CD14-positive monocyte (primary cell): ENCODE results near the gene ADRM1. TPM values are rescaled to one million over a fixed set of nuclear protein-coding genes. Genes with fewer than 3 reads are reported as not detected.

Source experiments
- DNase-seq, 3 donors: peaks; one replicate each; pipeline ENCODE4 v3.0.0-alpha.2; 2011 to 2022
- H2AFZ ChIP-seq: 2 replicates; pipeline ENCODE4 v1.6.0; 2012; ENCODE audit warnings: mild to moderate bottlenecking, low read depth, low read length, inconsistent platforms; ENCODE audit not compliant: insufficient read depth, poor library complexity, severe bottlenecking
- H3K27ac ChIP-seq, 2 donors: 1 replicate in 1 of 2; 2 replicates in 1 of 2; pipeline ENCODE4 v1.5.1; 2012 to 2013; ENCODE audit warnings: low read length in 2 of 2, control low read depth in 1 of 2, inconsistent platforms in 1 of 2, low read depth in 1 of 2, mild to moderate bottlenecking in 1 of 2
- H3K27me3 ChIP-seq, 2 donors: one replicate each; pipeline versions ENCODE4 v1.6.0 to v1.6.1; 2011 to 2013; ENCODE audit warnings: low read length in 2 of 2; ENCODE audit not compliant: control insufficient read depth in 2 of 2, insufficient read depth in 2 of 2
- H3K36me3 ChIP-seq, 2 donors: replicated peaks in 1 of 2; 1 replicate in 1 of 2; 2 replicates in 1 of 2; pipeline versions ENCODE4 v1.5.1 to v1.6.1; 2012 to 2013; ENCODE audit warnings: low read length in 2 of 2, control low read depth in 1 of 2, inconsistent platforms in 1 of 2, mild to moderate bottlenecking in 1 of 2; ENCODE audit not compliant: insufficient read depth in 2 of 2, control insufficient read depth in 1 of 2
- H3K4me1 ChIP-seq, 2 donors: 1 replicate in 1 of 2; 2 replicates in 1 of 2; pipeline versions ENCODE4 v1.5.1 to v1.6.1; 2012 to 2013; ENCODE audit warnings: low read length in 2 of 2, control low read depth in 1 of 2, inconsistent platforms in 1 of 2, mild to moderate bottlenecking in 1 of 2, moderate library complexity in 1 of 2; ENCODE audit not compliant: insufficient read depth in 2 of 2, control insufficient read depth in 1 of 2
- H3K4me2 ChIP-seq: replicated peaks from 2 replicates; pipeline ENCODE3; 2012; ENCODE audit warnings: low read length, moderate library complexity, mild to moderate bottlenecking; ENCODE audit not compliant: poor library complexity, severe bottlenecking; ENCODE audit errors: extremely low read depth
- H3K4me3 ChIP-seq, 3 experiments: fragments of 200-600 bp in 1 of 3; sonication (generic) in 1 of 3; replicated peaks in 1 of 3; 1 replicate in 2 of 3; 2 replicates in 1 of 3; pipeline ENCODE4 v1.5.1; 2011 to 2013; ENCODE audit warnings: low read length in 3 of 3, mild to moderate bottlenecking in 3 of 3, control low read depth in 2 of 3, low read depth in 2 of 3, inconsistent platforms in 1 of 3, moderate library complexity in 1 of 3
- H3K79me2 ChIP-seq: 2 replicates; pipeline ENCODE4 v1.6.0; 2012; ENCODE audit warnings: mild to moderate bottlenecking, control low read depth, inconsistent platforms, low read length, moderate library complexity; ENCODE audit not compliant: insufficient read depth
- H3K9ac ChIP-seq: 2 replicates; pipeline ENCODE4 v1.6.0; 2017; ENCODE audit warnings: low read length, mild to moderate bottlenecking; ENCODE audit not compliant: insufficient read depth, poor library complexity, severe bottlenecking
- H3K9me3 ChIP-seq, 2 donors: replicated peaks in 1 of 2; 1 replicate in 1 of 2; 2 replicates in 1 of 2; pipeline versions ENCODE4 v1.5.1 to v1.6.1; 2012 to 2013; ENCODE audit warnings: low read length in 2 of 2, control low read depth in 1 of 2; ENCODE audit not compliant: control insufficient read depth in 1 of 2, insufficient read depth in 1 of 2
- H4K20me1 ChIP-seq: 2 replicates; pipeline ENCODE4 v1.6.0; 2012; ENCODE audit warnings: mild to moderate bottlenecking, low read length, control low read depth, moderate library complexity; ENCODE audit not compliant: insufficient read depth
- H3K27ac Mint-ChIP-seq, 7 donors: one replicate each; pipeline ENCODE4 v1.8.0; 2020; ENCODE audit warnings: mild to moderate bottlenecking in 7 of 7, mixed read lengths in 7 of 7, moderate library complexity in 6 of 7, inconsistent platforms in 2 of 7
- H3K27me3 Mint-ChIP-seq, 3 donors: one replicate each; pipeline ENCODE4 v1.8.0; 2021 to 2022; ENCODE audit warnings: low read depth in 3 of 3, mild to moderate bottlenecking in 3 of 3, mixed read lengths in 3 of 3, moderate library complexity in 3 of 3, inconsistent platforms in 1 of 3
- H3K36me3 Mint-ChIP-seq, 2 donors: one replicate each; pipeline ENCODE4 v1.8.0; 2020; ENCODE audit warnings: mixed read lengths in 2 of 2, inconsistent platforms in 1 of 2, mild to moderate bottlenecking in 1 of 2
- H3K4me1 Mint-ChIP-seq: one replicate; pipeline ENCODE4 v1.8.0; 2020; ENCODE audit warnings: mild to moderate bottlenecking, mixed read lengths
- H3K4me3 Mint-ChIP-seq, 2 donors: one replicate each; pipeline ENCODE4 v1.8.0; 2020; ENCODE audit warnings: mild to moderate bottlenecking in 2 of 2, mixed read lengths in 2 of 2, moderate library complexity in 1 of 2
- H3K9me3 Mint-ChIP-seq, 7 donors: one replicate each; pipeline ENCODE4 v1.8.0; 2020 to 2022; ENCODE audit warnings: mixed read lengths in 7 of 7, mild to moderate bottlenecking in 6 of 7, moderate library complexity in 6 of 7, inconsistent platforms in 2 of 7
- CTCF ChIP-seq: fragments of 200-600 bp; IDR thresholded peaks from one replicate; pipeline ENCODE4 v1.8.0; 2022; ENCODE audit warnings: antibody characterized with exemption, mild to moderate bottlenecking
- WGBS: methylation state at CpG from one replicate; pipeline ENCODE4 v1.1.5; 2013; ENCODE audit warnings: missing lambda C conversion rate; ENCODE audit not compliant: insufficient coverage; 5-methylcytosine and 5-hydroxymethylcytosine counted together
- intact Hi-C, 2 donors: fragments of 100-400 bp; cut with micrococcal nuclease; formaldehyde crosslinking; loops; one replicate each; pipeline versions ENCODE4 v1.15.0 to v1.15.1; 2023
- polyA plus RNA-seq, 3 donors: library from polyadenylated mRNA; depleted of rRNA in 1 of 3; unstranded in 2 of 3; stranded (reverse) in 1 of 3; fragments of 300-500 nt in 2 of 3; fragments of >200 nt in 1 of 3; fragmentation: Illumina TruSeq in 2 of 3; gene quantifications; 1 replicate in 2 of 3; 2 replicates in 1 of 3; pipeline ENCODE4 v1.2.3, GENCODE V29; 2012 to 2021

Gene ADRM1
- polyA plus RNA-seq, 3 donors, result 63.3 to 81.5 (median 72.5) TPM

- peaks cover 0 to 7% (median 5%) of the 10 kb centered on the region in 7 donors for H3K9me3 Mint-ChIP-seq
- H3K4me3 ChIP-seq, result no peak overlapping the region
- H4K20me1 ChIP-seq, result peaks cover 34% of the 10 kb centered on the region
- H3K36me3 Mint-ChIP-seq, result peaks cover 77 to 96% of the 10 kb centered on the region in 2 donors
- H3K27me3 ChIP-seq, result no peaks in the 10 kb centered on the region
- 99% methylated on average over 8 of the region's 14 CpGs for WGBS
- TF ChIP-seq CTCF, result no peak
- H3K79me2 ChIP-seq, result no peaks in the 10 kb centered on the region
- H3K4me3 Mint-ChIP-seq, result no peak overlapping the region
- H3K27me3 Mint-ChIP-seq, result peaks cover 0 to 1% (median 0%) of the 10 kb centered on the region in 3 donors
- H3K4me1 Mint-ChIP-seq, result no peaks in the 10 kb centered on the region
- no peak overlapping the region for H2AFZ ChIP-seq
- H3K9ac ChIP-seq, result no peak overlapping the region
- peak overlapping the region in 1 of 7 donors; percentile 6 for H3K27ac Mint-ChIP-seq
- H3K36me3 ChIP-seq, result peaks cover 85 to 95% of the 10 kb centered on the region in 2 donors
- no peaks in the 10 kb centered on the region for H3K4me1 ChIP-seq
- DNase-seq, result no peak
- no peak overlapping the region for H3K27ac ChIP-seq
- H3K9me3 ChIP-seq, result peaks cover 0 to 2% of the 10 kb centered on the region in 2 donors
- H3K4me2 ChIP-seq, result no peak overlapping the region
- intact Hi-C loops, result no loop called here
These were observed 39.4 kb upstream of the ADRM1 start for GRCh38 chr20:62263396-62263795.

- Histone ChIP-seq H3K79me2 (no peaks in the 10 kb centered on the region), H2AFZ (no peak overlapping the region), H3K27me3 (no peaks in the 10 kb centered on the region), H3K9me3 (peaks cover 0 to 2% of the 10 kb centered on the region in 2 donors), H3K36me3 (peaks cover 81 to 94% of the 10 kb centered on the region in 2 donors), H4K20me1 (peaks cover 24% of the 10 kb centered on the region), H3K27ac (no peak overlapping the region), H3K9ac (no peak overlapping the region), H3K4me1 (no peaks in the 10 kb centered on the region), H3K4me2 (no peak overlapping the region), H3K4me3 (no peak overlapping the region)
- H3K27me3 Mint-ChIP-seq, result peaks cover 0 to 1% (median 0%) of the 10 kb centered on the region in 3 donors
- DNase-seq, result no peak
- H3K9me3 Mint-ChIP-seq, result peaks cover 0 to 7% (median 5%) of the 10 kb centered on the region in 7 donors
- no peak overlapping the region for H3K27ac Mint-ChIP-seq
- no CpG with 5 or more reads among the region's 1 CpG for WGBS
- intact Hi-C loops, result no loop called here
- no peak overlapping the region for H3K4me3 Mint-ChIP-seq
- no peak for TF ChIP-seq CTCF
- no peaks in the 10 kb centered on the region for H3K4me1 Mint-ChIP-seq
- peaks cover 70 to 89% of the 10 kb centered on the region in 2 donors for H3K36me3 Mint-ChIP-seq
These were observed 37.4 kb upstream of the ADRM1 start for GRCh38 chr20:62265365-62265764.
